Ishikawa (cell line): ENCODE measurements around the gene GRK5.

Source experiments
- CEBPB ChIP-seq: IDR thresholded peaks from 2 replicates; pipeline ENCODE4 v1.6.1; 2012
- CREB1 ChIP-seq: IDR thresholded peaks from 2 replicates; pipeline ENCODE4 v1.6.1; 2012; ENCODE audit warnings: low read depth
- EGR1 ChIP-seq: IDR thresholded peaks from 2 replicates; pipeline ENCODE4 v1.6.1; 2012
- EP300 ChIP-seq: IDR thresholded peaks from 2 replicates; pipeline ENCODE4 v1.6.1; 2012; ENCODE audit warnings: borderline replicate concordance
- FOXM1 ChIP-seq: IDR thresholded peaks from 2 replicates; pipeline ENCODE4 v1.6.1; 2012; ENCODE audit warnings: low read depth, borderline replicate concordance
- NFIC ChIP-seq: IDR thresholded peaks from 2 replicates; pipeline ENCODE4 v1.6.1; 2012
- RAD21 ChIP-seq: IDR thresholded peaks from 2 replicates; pipeline ENCODE4 v1.6.1; 2012; ENCODE audit warnings: low read depth
- TAF1 ChIP-seq: IDR thresholded peaks from 2 replicates; pipeline ENCODE4 v1.6.1; 2012; ENCODE audit warnings: low read depth, mild to moderate bottlenecking
- TCF12 ChIP-seq: IDR thresholded peaks from 2 replicates; pipeline ENCODE4 v1.6.1; 2012; ENCODE audit warnings: low read depth
- TEAD4 ChIP-seq: IDR thresholded peaks from 2 replicates; pipeline ENCODE4 v1.6.1; 2012
- YY1 ChIP-seq: IDR thresholded peaks from 2 replicates; pipeline ENCODE4 v1.6.1; 2012; ENCODE audit warnings: low read depth
- ZBTB7A ChIP-seq: IDR thresholded peaks from 2 replicates; pipeline ENCODE4 v1.6.1; 2012; ENCODE audit warnings: low read depth
- TF ChIP-seq, protein P1 (sequence below): IDR thresholded peaks from 2 replicates; pipeline ENCODE4 v1.6.1; 2012; ENCODE audit warnings: low read depth, mild to moderate bottlenecking
- TF ChIP-seq, protein P2 (sequence below): IDR thresholded peaks from 2 replicates; pipeline ENCODE4 v1.6.1; 2012
- TF ChIP-seq, protein P3 (sequence below): IDR thresholded peaks from 2 replicates; pipeline ENCODE4 v1.6.1; 2012

The GRK5 gene

GRCh38 chr10:119478111-119478802, 270.9 kb downstream of the GRK5 start:
- TF ChIP-seq, protein P1, sequence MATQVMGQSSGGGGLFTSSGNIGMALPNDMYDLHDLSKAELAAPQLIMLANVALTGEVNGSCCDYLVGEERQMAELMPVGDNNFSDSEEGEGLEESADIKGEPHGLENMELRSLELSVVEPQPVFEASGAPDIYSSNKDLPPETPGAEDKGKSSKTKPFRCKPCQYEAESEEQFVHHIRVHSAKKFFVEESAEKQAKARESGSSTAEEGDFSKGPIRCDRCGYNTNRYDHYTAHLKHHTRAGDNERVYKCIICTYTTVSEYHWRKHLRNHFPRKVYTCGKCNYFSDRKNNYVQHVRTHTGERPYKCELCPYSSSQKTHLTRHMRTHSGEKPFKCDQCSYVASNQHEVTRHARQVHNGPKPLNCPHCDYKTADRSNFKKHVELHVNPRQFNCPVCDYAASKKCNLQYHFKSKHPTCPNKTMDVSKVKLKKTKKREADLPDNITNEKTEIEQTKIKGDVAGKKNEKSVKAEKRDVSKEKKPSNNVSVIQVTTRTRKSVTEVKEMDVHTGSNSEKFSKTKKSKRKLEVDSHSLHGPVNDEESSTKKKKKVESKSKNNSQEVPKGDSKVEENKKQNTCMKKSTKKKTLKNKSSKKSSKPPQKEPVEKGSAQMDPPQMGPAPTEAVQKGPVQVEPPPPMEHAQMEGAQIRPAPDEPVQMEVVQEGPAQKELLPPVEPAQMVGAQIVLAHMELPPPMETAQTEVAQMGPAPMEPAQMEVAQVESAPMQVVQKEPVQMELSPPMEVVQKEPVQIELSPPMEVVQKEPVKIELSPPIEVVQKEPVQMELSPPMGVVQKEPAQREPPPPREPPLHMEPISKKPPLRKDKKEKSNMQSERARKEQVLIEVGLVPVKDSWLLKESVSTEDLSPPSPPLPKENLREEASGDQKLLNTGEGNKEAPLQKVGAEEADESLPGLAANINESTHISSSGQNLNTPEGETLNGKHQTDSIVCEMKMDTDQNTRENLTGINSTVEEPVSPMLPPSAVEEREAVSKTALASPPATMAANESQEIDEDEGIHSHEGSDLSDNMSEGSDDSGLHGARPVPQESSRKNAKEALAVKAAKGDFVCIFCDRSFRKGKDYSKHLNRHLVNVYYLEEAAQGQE = no peak
- TF ChIP-seq, protein P2, sequence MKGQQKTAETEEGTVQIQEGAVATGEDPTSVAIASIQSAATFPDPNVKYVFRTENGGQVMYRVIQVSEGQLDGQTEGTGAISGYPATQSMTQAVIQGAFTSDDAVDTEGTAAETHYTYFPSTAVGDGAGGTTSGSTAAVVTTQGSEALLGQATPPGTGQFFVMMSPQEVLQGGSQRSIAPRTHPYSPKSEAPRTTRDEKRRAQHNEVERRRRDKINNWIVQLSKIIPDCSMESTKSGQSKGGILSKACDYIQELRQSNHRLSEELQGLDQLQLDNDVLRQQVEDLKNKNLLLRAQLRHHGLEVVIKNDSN = peak; percentile 58; the same call in 1 of the 2 replicates

DNA sequence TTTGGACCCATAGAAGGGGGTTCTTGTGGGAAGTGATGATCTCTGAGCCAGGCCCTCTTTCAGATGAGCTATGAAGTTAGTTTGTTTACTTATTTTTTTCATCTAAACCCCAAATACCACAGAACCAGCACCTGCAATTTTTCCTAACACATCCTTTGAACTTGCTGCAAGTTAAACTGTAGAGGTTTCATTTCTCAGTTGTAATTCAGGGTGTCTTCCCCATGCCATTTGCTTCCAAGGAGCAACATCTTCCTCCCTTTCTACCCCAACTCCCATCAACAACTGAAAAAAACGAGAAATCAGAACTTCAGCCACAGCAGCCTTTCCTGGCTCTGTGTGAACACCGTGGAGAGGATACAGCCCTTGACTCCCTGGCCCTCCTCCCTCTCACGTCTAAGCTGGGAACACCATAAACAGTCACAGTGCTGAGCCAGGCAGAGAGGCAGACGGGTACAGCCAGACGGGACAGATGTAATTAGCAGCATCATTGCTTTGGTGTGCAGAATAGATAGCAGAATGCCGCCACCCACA, 271.5 kb downstream of the GRK5 start:
- TF ChIP-seq FOXM1 = no peak
- TF ChIP-seq RAD21 = no peak

DNA sequence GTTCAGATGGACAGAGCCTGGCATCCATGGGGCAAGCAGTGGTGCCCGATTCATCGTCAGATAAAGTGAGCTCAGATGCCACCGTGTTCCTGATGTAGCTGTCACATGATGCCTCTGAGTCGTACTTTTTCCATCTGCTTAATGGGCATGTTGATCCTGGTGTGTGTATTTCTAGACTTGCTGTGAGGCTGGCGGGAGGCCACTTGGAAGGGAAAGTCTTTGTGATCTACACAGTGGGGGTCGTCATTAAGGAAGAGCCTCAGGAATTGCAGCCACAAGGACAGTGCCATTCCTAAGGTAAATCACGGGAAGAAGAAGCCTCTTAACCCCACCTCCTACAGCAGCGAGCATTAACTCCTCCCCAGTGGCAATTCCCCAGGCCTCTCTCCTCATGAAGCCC, 272.2 kb downstream of the GRK5 start:
- no peak for TF ChIP-seq TCF12
- TF ChIP-seq EP300 = no peak
- TF ChIP-seq, protein P3, sequence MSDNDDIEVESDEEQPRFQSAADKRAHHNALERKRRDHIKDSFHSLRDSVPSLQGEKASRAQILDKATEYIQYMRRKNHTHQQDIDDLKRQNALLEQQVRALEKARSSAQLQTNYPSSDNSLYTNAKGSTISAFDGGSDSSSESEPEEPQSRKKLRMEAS = no peak
- TF ChIP-seq, protein P2 = no peak; the same call in 1 of the 2 replicates
- TF ChIP-seq TEAD4 = no peak
- TF ChIP-seq, protein P1 = no peak
- no peak for TF ChIP-seq ZBTB7A
- TF ChIP-seq CREB1 = no peak
- TF ChIP-seq NFIC = no peak
- TF ChIP-seq RAD21 = no peak
- no peak for TF ChIP-seq CEBPB
- no peak for TF ChIP-seq YY1
- TF ChIP-seq FOXM1 = no peak
- no peak for TF ChIP-seq EGR1
- TF ChIP-seq TAF1 = no peak

GRCh38 chr10:119480667-119481066, 273.3 kb downstream of the GRK5 start:
- TF ChIP-seq YY1 (no peak), TEAD4 (no peak), CEBPB (no peak), NFIC (no peak), CREB1 (no peak), ZBTB7A (no peak), RAD21 (no peak)
- TF ChIP-seq, protein P2 = no peak
- TF ChIP-seq, protein P1 = no peak

DNA sequence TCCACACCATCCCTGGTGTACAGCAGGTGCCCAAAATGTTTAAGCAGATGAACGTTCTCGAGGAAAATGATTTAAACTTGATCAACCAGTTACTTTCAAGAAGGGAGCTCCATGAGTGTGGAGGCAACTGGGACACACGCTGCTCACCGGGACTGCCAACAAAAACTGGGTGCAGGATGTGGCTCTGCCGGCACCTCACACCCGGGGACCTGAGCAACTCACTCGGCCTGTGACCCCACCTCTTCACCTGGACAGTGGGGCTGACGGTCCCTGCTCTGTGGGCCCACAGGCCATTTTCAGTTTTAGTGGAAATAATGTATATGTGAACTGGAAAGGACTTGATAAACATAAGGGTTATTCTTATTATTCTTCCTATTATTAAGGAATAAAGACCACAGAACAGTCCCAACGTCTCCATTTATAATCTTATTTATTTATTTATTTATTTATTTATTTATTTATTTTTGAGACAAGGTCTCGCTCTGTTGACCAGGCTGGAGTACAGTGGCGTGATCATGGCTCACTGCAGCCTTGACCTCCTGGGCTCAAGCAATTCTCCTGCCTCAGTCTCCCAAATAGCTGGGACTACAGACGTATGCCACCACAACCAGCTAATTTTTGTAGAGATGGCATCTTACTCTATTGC, 274.5 kb downstream of the GRK5 start:
- no peak for TF ChIP-seq NFIC
- TF ChIP-seq EGR1 = no peak
- TF ChIP-seq RAD21 = no peak
- no peak for TF ChIP-seq TEAD4
- TF ChIP-seq FOXM1 = no peak
- no peak for TF ChIP-seq CEBPB
- TF ChIP-seq, protein P2 = no peak
- TF ChIP-seq YY1 = no peak
- TF ChIP-seq EP300 = no peak
- no peak for TF ChIP-seq ZBTB7A
- no peak for TF ChIP-seq TAF1
- TF ChIP-seq, protein P1 = no peak
- TF ChIP-seq, protein P3 = no peak
- TF ChIP-seq TCF12 = no peak
- no peak for TF ChIP-seq CREB1
